Uterus (tissue), 4 donors: Measurements from ENCODE around the gene CRY1. TPM values are rescaled to one million over a fixed set of nuclear protein-coding genes. Genes with fewer than 3 reads are reported as not detected.
"Not testable (repeated sequence)": the region's sequence is repeated elsewhere in the genome, so short reads cannot be mapped to it uniquely, and the experiment has no call there.

Source experiments
- DNase-seq, 2 donors: peaks; one replicate each; pipeline ENCODE4 v3.0.0-alpha.2; 2019 to 2020
- H3K27ac ChIP-seq, 2 donors: fragments of 200-600 bp; sonication (generic); 1 replicate in 1 of 2; 2 replicates in 1 of 2; pipeline ENCODE4 v1.5.1; 2016 to 2018
- H3K27me3 ChIP-seq, 2 donors: fragments of 200-600 bp; sonication (generic); one replicate each; pipeline ENCODE4 v1.5.1; 2018 to 2019; ENCODE audit warnings: control low read depth in 1 of 2
- H3K36me3 ChIP-seq, 2 donors: fragments of 200-600 bp; sonication (generic); one replicate each; pipeline ENCODE4 v1.5.1; 2019; ENCODE audit warnings: control low read depth in 1 of 2
- H3K4me1 ChIP-seq, 2 donors: fragments of 200-600 bp; sonication (generic); one replicate each; pipeline ENCODE4 v1.5.1; 2018 to 2019; ENCODE audit warnings: control low read depth in 1 of 2
- H3K4me3 ChIP-seq, 2 donors: fragments of 200-600 bp; sonication (generic); 1 replicate in 1 of 2; 2 replicates in 1 of 2; pipeline ENCODE4 v1.5.1; 2018 to 2019; ENCODE audit warnings: mild to moderate bottlenecking in 1 of 2
- H3K9me3 ChIP-seq, 2 donors: fragments of 200-600 bp; sonication (generic); one replicate each; pipeline ENCODE4 v1.5.1; 2019; ENCODE audit warnings: control low read depth in 1 of 2
- CTCF ChIP-seq, 4 experiments: fragments of 200-600 bp in 2 of 4; fragments of 450-650 bp in 2 of 4; sonication (generic) in 2 of 4; IDR thresholded peaks; one replicate each; pipeline ENCODE4 v1.5.1; 2016 to 2019; ENCODE audit warnings: antibody characterized with exemption in 4 of 4, mild to moderate bottlenecking in 2 of 4, moderate library complexity in 1 of 4
- POLR2A ChIP-seq, 2 donors: fragments of 450-650 bp; IDR thresholded peaks; one replicate each; pipeline ENCODE4 v1.6.1; 2016; ENCODE audit warnings: antibody characterized with exemption in 2 of 2, mild to moderate bottlenecking in 1 of 2, moderate library complexity in 1 of 2
- intact Hi-C: fragments of 100-400 bp; cut with DNase I; formaldehyde crosslinking; loops from one replicate; pipeline ENCODE4 v1.15.1; 2023; ENCODE audit warnings: low total_unique reads
- total RNA-seq, 4 donors: library from RNA; depleted of rRNA in 3 of 4; stranded (reverse); fragments of >200 nt in 3 of 4; gene quantifications; one replicate each; pipeline versions ENCODE4 v1.1.0 to v1.2.4, GENCODE V29; 2014 to 2023
- donor health status: DM: yes; HTN: yes; CAD: no.

The CRY1 gene
- total RNA-seq, 4 donors from 2014 or later: 8.2 to 66.5 (median 35.6) TPM

GRCh38 chr12:107118624-107119023 lies 25.3 kb upstream of the CRY1 start:
- intact Hi-C loops: no loop called here
- no peaks in the 10 kb centered on the region for H3K9me3 ChIP-seq
- DNase-seq: no peak
- no peak overlapping the region for H3K4me3 ChIP-seq
- H3K4me1 ChIP-seq: no peaks in the 10 kb centered on the region
- no peaks in the 10 kb centered on the region for H3K36me3 ChIP-seq
- TF ChIP-seq CTCF (IDR thresholded peaks at IDR 0.05): no peak
- no peak overlapping the region for H3K27ac ChIP-seq
- no peaks in the 10 kb centered on the region for H3K27me3 ChIP-seq

- Histone ChIP-seq H3K36me3 (no peaks in the 10 kb centered on the region), H3K27me3 (no peaks in the 10 kb centered on the region), H3K4me1 (no peaks in the 10 kb centered on the region), H3K27ac (no peak overlapping the region), H3K9me3 (no peaks in the 10 kb centered on the region), H3K4me3 (no peak overlapping the region)
- intact Hi-C loops: no loop called here
- no peak for DNase-seq
- no peak for TF ChIP-seq POLR2A (IDR thresholded peaks at IDR 0.05)
Measured at GRCh38 chr12:107115119-107115518, 21.8 kb upstream of the CRY1 start.

- no peak for DNase-seq
- H3K27ac ChIP-seq: no peak overlapping the region
- no peaks in the 10 kb centered on the region for H3K36me3 ChIP-seq
- no peaks in the 10 kb centered on the region for H3K4me1 ChIP-seq
- H3K27me3 ChIP-seq: no peaks in the 10 kb centered on the region
- H3K9me3 ChIP-seq: no peaks in the 10 kb centered on the region
- intact Hi-C loops: no loop called here
- TF ChIP-seq CTCF (IDR thresholded peaks at IDR 0.05) (no peak), POLR2A (IDR thresholded peaks at IDR 0.05) (no peak)
- no peak overlapping the region for H3K4me3 ChIP-seq
Measured at GRCh38 chr12:107111314-107111713, 18.0 kb upstream of the CRY1 start.

GRCh38 chr12:107109726-107110719 lies 16.7 kb upstream of the CRY1 start:
- Histone ChIP-seq H3K4me1 (no peaks in the 10 kb centered on the region), H3K36me3 (no peaks in the 10 kb centered on the region), H3K27ac (no peak overlapping the region), H3K4me3 (no peak overlapping the region), H3K9me3 (no peaks in the 10 kb centered on the region), H3K27me3 (no peaks in the 10 kb centered on the region)
- DNase-seq: no peak
- TF ChIP-seq CTCF (IDR thresholded peaks at IDR 0.05) (no peak), POLR2A (IDR thresholded peaks at IDR 0.05) (no peak)
- intact Hi-C loops: no loop called here

- intact Hi-C loops: no loop called here
- no peaks in the 10 kb centered on the region for H3K9me3 ChIP-seq
- TF ChIP-seq CTCF (IDR thresholded peaks at IDR 0.05) (no peak), POLR2A (IDR thresholded peaks at IDR 0.05) (no peak)
- no peaks in the 10 kb centered on the region for H3K4me1 ChIP-seq
- H3K4me3 ChIP-seq: no peak overlapping the region
- no peaks in the 10 kb centered on the region for H3K27me3 ChIP-seq
- H3K27ac ChIP-seq: no peak overlapping the region
- no peaks in the 10 kb centered on the region for H3K36me3 ChIP-seq
- DNase-seq: no peak
Measured at GRCh38 chr12:107108995-107109508, 15.7 kb upstream of the CRY1 start.

- H3K9me3 ChIP-seq, DNase-seq, H3K4me1 ChIP-seq, intact Hi-C loops, H3K4me3 ChIP-seq, H3K36me3 ChIP-seq, H3K27ac ChIP-seq, H3K27me3 ChIP-seq: not testable (repeated sequence)
Measured at GRCh38 chr12:107108366-107108765, 15.0 kb upstream of the CRY1 start.
